GM23338 (cell line): ENCODE data around the gene MYO5A. TPM values are rescaled to one million over a fixed set of nuclear protein-coding genes. Genes with fewer than 3 reads are reported as not detected.

Experiments
- ATAC-seq: fragments of 200-7000 bp; cut with Tn5 transposase; 3 replicates; pipeline ENCODE4 v1.9.1; 2020
- DNase-seq: peaks from one replicate; pipeline ENCODE4 v3.0.0-alpha.2; 2015; ENCODE audit warnings: low spot score
- H2AFZ ChIP-seq: fragments of 200-600 bp; sonication (generic); 2 replicates; pipeline ENCODE4 v1.8.0; 2016; ENCODE audit warnings: antibody characterized with exemption, mild to moderate bottlenecking, moderate library complexity
- H3F3A ChIP-seq: fragments of 200-600 bp; sonication (generic); replicated peaks from 2 replicates; pipeline ENCODE4 v1.8.0; 2017; ENCODE audit warnings: antibody characterized with exemption, mixed run types, low read depth
- H3K27ac ChIP-seq: fragments of 200-600 bp; sonication (generic); 2 replicates; pipeline ENCODE4 v1.6.1; 2016; ENCODE audit warnings: low read depth
- H3K27me3 ChIP-seq: fragments of 200-600 bp; sonication (generic); 2 replicates; pipeline ENCODE4 v1.8.0; 2016; ENCODE audit warnings: mild to moderate bottlenecking, mixed run types, moderate library complexity; ENCODE audit not compliant: insufficient read depth
- H3K36me3 ChIP-seq: fragments of 200-600 bp; sonication (generic); 2 replicates; pipeline ENCODE4 v1.8.0; 2016; ENCODE audit warnings: mild to moderate bottlenecking; ENCODE audit not compliant: insufficient read depth
- H3K4me1 ChIP-seq: fragments of 200-600 bp; sonication (generic); 2 replicates; pipeline ENCODE4 v1.8.0; 2016; ENCODE audit warnings: mild to moderate bottlenecking, moderate library complexity; ENCODE audit not compliant: insufficient read depth
- H3K4me2 ChIP-seq: fragments of 200-600 bp; sonication (generic); 2 replicates; pipeline ENCODE4 v1.7.1; 2017; ENCODE audit warnings: mixed run types
- H3K4me3 ChIP-seq: fragments of 200-600 bp; sonication (generic); 2 replicates; pipeline ENCODE4 v1.6.1; 2016; ENCODE audit warnings: mixed run types
- H3K79me2 ChIP-seq: fragments of 200-600 bp; sonication (generic); replicated peaks from 2 replicates; pipeline ENCODE4 v1.8.0; 2017; ENCODE audit warnings: mild to moderate bottlenecking; ENCODE audit not compliant: insufficient read depth
- H3K9me2 ChIP-seq: fragments of 200-600 bp; sonication (generic); 2 replicates; pipeline ENCODE4 v1.8.0; 2017; ENCODE audit not compliant: insufficient read depth
- H4K20me1 ChIP-seq: fragments of 200-600 bp; sonication (generic); replicated peaks from 2 replicates; pipeline ENCODE4 v1.8.0; 2017; ENCODE audit warnings: mild to moderate bottlenecking; ENCODE audit not compliant: insufficient read depth
- H3K27ac Mint-ChIP-seq: 2 replicates; pipeline ENCODE4 v1.8.0; 2020; ENCODE audit warnings: inconsistent platforms, mild to moderate bottlenecking, moderate library complexity, mixed read lengths
- H3K27me3 Mint-ChIP-seq: 3 replicates; pipeline ENCODE4 v1.8.0; 2022; ENCODE audit warnings: low read depth, mild to moderate bottlenecking, moderate library complexity, mixed read lengths, inconsistent platforms; ENCODE audit not compliant: insufficient read depth, poor library complexity
- H3K36me3 Mint-ChIP-seq: 3 replicates; pipeline ENCODE4 v1.8.0; 2021; ENCODE audit warnings: low read depth, mild to moderate bottlenecking, inconsistent platforms, moderate library complexity, mixed read lengths
- H3K4me1 Mint-ChIP-seq: 3 replicates; pipeline ENCODE4 v1.8.0; 2020; ENCODE audit warnings: mild to moderate bottlenecking, inconsistent platforms, mixed read lengths
- H3K4me3 Mint-ChIP-seq: 3 replicates; pipeline ENCODE4 v1.8.0; 2021; ENCODE audit warnings: moderate library complexity, mild to moderate bottlenecking, inconsistent platforms, mixed read lengths
- H3K9me3 Mint-ChIP-seq: 3 replicates; pipeline ENCODE4 v1.8.0; 2020; ENCODE audit warnings: moderate library complexity, mild to moderate bottlenecking, inconsistent platforms, mixed read lengths
- CREB1 ChIP-seq: fragments of 250-450 bp; sonication (Bioruptor Pico); IDR thresholded peaks from 2 replicates; pipeline ENCODE4 v1.5.0; 2020; ENCODE audit warnings: low read depth, mild to moderate bottlenecking, moderate library complexity
- CTCF ChIP-seq, 2 experiments: fragments of 200-600 bp in 1 of 2; sonication (generic) in 1 of 2; conservative IDR thresholded peaks; 2 replicates each; pipeline versions ENCODE4 v1.5.1 to v1.6.1; 2016 to 2017; ENCODE audit warnings: antibody characterized with exemption in 2 of 2, low read depth in 2 of 2, mild to moderate bottlenecking in 2 of 2, moderate library complexity in 1 of 2
- ETS1 ChIP-seq: IDR thresholded peaks from 2 replicates; pipeline ENCODE4 v1.6.1; 2016; ENCODE audit warnings: antibody characterized with exemption
- EZH2 ChIP-seq: fragments of 200-600 bp; sonication (generic); IDR thresholded peaks from one replicate; pipeline ENCODE4 v1.8.0; 2017; ENCODE audit warnings: antibody characterized with exemption, mild to moderate bottlenecking, low read depth; ENCODE audit not compliant: unreplicated experiment
- EZH2phosphoT487 ChIP-seq: fragments of 200-600 bp; sonication (generic); IDR thresholded peaks from one replicate; pipeline ENCODE4 v1.8.1; 2018; ENCODE audit warnings: antibody characterized with exemption; ENCODE audit not compliant: unreplicated experiment
- JUNB ChIP-seq: IDR thresholded peaks from one replicate; pipeline ENCODE4 v1.6.1; 2016; ENCODE audit warnings: antibody characterized with exemption; ENCODE audit not compliant: unreplicated experiment
- NANOG ChIP-seq: IDR thresholded peaks from 2 replicates; pipeline ENCODE4 v1.6.1; 2016; ENCODE audit warnings: antibody characterized with exemption, borderline replicate concordance
- POLR2AphosphoS5 ChIP-seq: IDR thresholded peaks from 2 replicates; pipeline ENCODE4 v1.6.1; 2016; ENCODE audit warnings: antibody characterized with exemption, low read depth
- REST ChIP-seq: IDR thresholded peaks from one replicate; pipeline ENCODE4 v1.6.1; 2018; ENCODE audit warnings: antibody characterized with exemption; ENCODE audit not compliant: unreplicated experiment
- STAT1 ChIP-seq: IDR thresholded peaks from one replicate; pipeline ENCODE4 v1.6.1; 2016; ENCODE audit warnings: antibody characterized with exemption; ENCODE audit not compliant: unreplicated experiment
- ZNF114 ChIP-seq: fragments of 250-450 bp; sonication (Bioruptor Pico); IDR thresholded peaks from 2 replicates; pipeline ENCODE4 v1.5.0; 2020; ENCODE audit warnings: mild to moderate bottlenecking, moderate library complexity
- ZNF331 ChIP-seq: fragments of 250-450 bp; sonication (Bioruptor Pico); IDR thresholded peaks from 2 replicates; pipeline ENCODE4 v1.5.0; 2020; ENCODE audit warnings: low read depth, mild to moderate bottlenecking, moderate library complexity
- ZNF462 ChIP-seq: fragments of 250-450 bp; sonication (Bioruptor Pico); IDR thresholded peaks from 2 replicates; pipeline ENCODE4 v1.5.0; 2020; ENCODE audit warnings: mild to moderate bottlenecking, moderate library complexity
- polyA plus RNA-seq: library from polyadenylated mRNA; unstranded; fragments of >200 nt; fragmentation: Nextera tagmentation; extraction: Ambion mirVana; gene quantifications from 2 replicates; pipeline ENCODE4 v1.2.1, GENCODE V29; 2016
- total RNA-seq: library from RNA; depleted of rRNA; stranded (reverse); fragments of >200 nt; shearing (Covaris generic); gene quantifications from 2 replicates; pipeline ENCODE4 v1.2.3, GENCODE V29; 2014

The MYO5A gene
- total and polyA plus RNA-seq, 2 experiments from 2014 or later: 5.7 to 31.8 TPM

- H3K4me3 ChIP-seq: no peak overlapping the region
- H3K27ac Mint-ChIP-seq: peak overlapping the region; percentile 60
- H3K4me1 ChIP-seq: peaks cover 3% of the 10 kb centered on the region; the same call in 1 of the 2 replicates
- ATAC-seq (peak; percentile 42; the same call in 2 of the 3 replicates), DNase-seq (peak; percentile 42)
- no peak overlapping the region for H2AFZ ChIP-seq
- H3K9me3 Mint-ChIP-seq: peaks cover 14% of the 10 kb centered on the region
- H3F3A ChIP-seq: no peaks in the 10 kb centered on the region
- H3K9me2 ChIP-seq: no peaks in the 10 kb centered on the region
- no peaks in the 10 kb centered on the region for H3K27me3 ChIP-seq
- H3K79me2 ChIP-seq: peaks cover 26% of the 10 kb centered on the region
- H3K27ac ChIP-seq: no peak overlapping the region
- H3K36me3 Mint-ChIP-seq: peaks cover 47% of the 10 kb centered on the region
- no peak for TF ChIP-seq JUNB
- no peak for TF ChIP-seq EZH2
- no peak for TF ChIP-seq CTCF (conservative IDR thresholded peaks at IDR 0.05; ENCODE audit: low read depth in 2 of 2)
- no peak for TF ChIP-seq EZH2phosphoT487
- no peak for TF ChIP-seq ZNF462 (CRISPR knock-in tag)
- no peak for TF ChIP-seq ZNF114
- TF ChIP-seq POLR2AphosphoS5: no peak
- no peak for TF ChIP-seq REST
- no peak for TF ChIP-seq ZNF331
- TF ChIP-seq STAT1: no peak
- TF ChIP-seq NANOG: no peak
- no peak for TF ChIP-seq ETS1
- TF ChIP-seq CREB1 (CRISPR knock-in tag): no peak
- H3K36me3 ChIP-seq: peaks cover 4% of the 10 kb centered on the region; the same call in 1 of the 2 replicates
- no peak overlapping the region for H3K4me3 Mint-ChIP-seq
- H3K27me3 Mint-ChIP-seq: peaks cover 6% of the 10 kb centered on the region
- H3K4me1 Mint-ChIP-seq: peaks cover 36% of the 10 kb centered on the region
- no peak overlapping the region for H3K4me2 ChIP-seq
- no peaks in the 10 kb centered on the region for H4K20me1 ChIP-seq
Observed at GRCh38 chr15:52289629-52290081, 239.0 kb downstream of the MYO5A start.
